ENCODE measurements around the gene MAPKAPK2.

The MAPKAPK2 gene

GRCh38 chr1:206643118-206643698, 41.5 kb upstream of the MAPKAPK2 start:
- Histone ChIP-seq H3K27me3 (ENCODE audit: insufficient read depth, low read depth, severe bottlenecking) (no peaks in the 10 kb centered on the region), H3K9me3 (ENCODE audit: severe bottlenecking) (no peaks in the 10 kb centered on the region), H3K27ac (no peak overlapping the region), H3K36me3 (peaks cover 93% of the 10 kb centered on the region), H3K4me3 (ENCODE audit: low read depth, low read length) (no peak overlapping the region)
- DNase-seq = no peak
- no peak for TF ChIP-seq CTCF (IDR thresholded peaks at IDR 0.05; ENCODE audit: low read depth, low read length)

- DNase-seq = no peak
- Histone ChIP-seq H3K27me3 (ENCODE audit: insufficient read depth, low read depth, severe bottlenecking) (no peaks in the 10 kb centered on the region), H3K36me3 (peaks cover 88% of the 10 kb centered on the region), H3K27ac (no peak overlapping the region), H3K4me3 (ENCODE audit: low read depth, low read length) (no peak overlapping the region), H3K9me3 (ENCODE audit: severe bottlenecking) (no peaks in the 10 kb centered on the region)
- no peak for TF ChIP-seq CTCF (IDR thresholded peaks at IDR 0.05; ENCODE audit: low read depth, low read length)
Measured at GRCh38 chr1:206646504-206646903, 38.2 kb upstream of the MAPKAPK2 start.

- Histone ChIP-seq H3K36me3 (peaks cover 88% of the 10 kb centered on the region), H3K27ac (no peak overlapping the region), H3K4me3 (ENCODE audit: low read depth, low read length) (no peak overlapping the region), H3K27me3 (ENCODE audit: insufficient read depth, low read depth, severe bottlenecking) (no peaks in the 10 kb centered on the region), H3K9me3 (ENCODE audit: severe bottlenecking) (no peaks in the 10 kb centered on the region)
- no peak for TF ChIP-seq CTCF (IDR thresholded peaks at IDR 0.05; ENCODE audit: low read depth, low read length)
- DNase-seq = no peak
Measured at GRCh38 chr1:206647224-206647623, 37.5 kb upstream of the MAPKAPK2 start.

- H3K27me3 ChIP-seq (ENCODE audit: insufficient read depth, low read depth, severe bottlenecking) = no peaks in the 10 kb centered on the region
- H3K4me3 ChIP-seq (ENCODE audit: low read depth, low read length) = no peak overlapping the region
- peaks cover 92% of the 10 kb centered on the region for H3K36me3 ChIP-seq
- no peak for TF ChIP-seq CTCF (IDR thresholded peaks at IDR 0.05; ENCODE audit: low read depth, low read length)
- H3K9me3 ChIP-seq (ENCODE audit: severe bottlenecking) = no peaks in the 10 kb centered on the region
- peak overlapping the region; percentile 58 for H3K27ac ChIP-seq
- no peak for DNase-seq
Measured at GRCh38 chr1:206649261-206649921, 35.3 kb upstream of the MAPKAPK2 start.

GRCh38 chr1:206651014-206651413, 33.7 kb upstream of the MAPKAPK2 start:
- no peaks in the 10 kb centered on the region for H3K9me3 ChIP-seq (ENCODE audit: severe bottlenecking)
- peaks cover 85% of the 10 kb centered on the region for H3K36me3 ChIP-seq
- no peaks in the 10 kb centered on the region for H3K27me3 ChIP-seq (ENCODE audit: insufficient read depth, low read depth, severe bottlenecking)
- no peak for DNase-seq
- TF ChIP-seq CTCF (IDR thresholded peaks at IDR 0.05; ENCODE audit: low read depth, low read length) = no peak
- H3K4me3 ChIP-seq (ENCODE audit: low read depth, low read length) = no peak overlapping the region
- H3K27ac ChIP-seq = peak overlapping the region; percentile 13
